ENCODE measurements around the gene SLC47A1. TPM values are rescaled to one million over a fixed set of nuclear protein-coding genes. Genes with fewer than 3 reads are reported as not detected.

SLC47A1 gene
- total RNA-seq, 4 donors from 2014 or later: 0.32 to 0.96 TPM; not detected in 2

DNA sequence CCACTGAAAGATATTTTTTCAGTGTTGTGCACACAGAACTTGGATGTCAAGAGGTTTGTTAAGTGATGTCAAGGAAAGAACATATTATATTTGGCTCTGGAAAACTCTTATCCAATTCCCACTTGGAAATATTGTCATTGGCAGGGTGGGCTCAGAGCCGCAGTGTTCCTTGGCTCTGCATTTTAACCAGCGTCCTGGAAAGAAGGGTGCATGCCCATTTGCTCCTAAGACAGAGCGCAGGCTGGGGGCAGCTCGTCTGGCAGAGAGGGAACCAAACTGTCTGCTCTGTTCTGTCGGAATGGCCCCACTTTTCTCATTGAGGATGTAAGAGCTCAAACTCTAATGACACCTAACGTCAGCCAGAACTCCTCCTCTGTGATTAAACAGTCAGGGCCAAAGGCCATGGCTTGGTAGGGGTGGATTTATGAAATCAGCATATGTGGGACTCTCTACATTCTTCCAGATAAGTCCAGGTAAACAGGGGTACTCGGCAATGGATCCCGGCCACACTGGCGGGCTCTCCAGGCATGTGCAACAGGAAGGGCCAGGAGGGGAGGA, 18.0 kb downstream of the SLC47A1 start:
- no peak for DNase-seq
- no peak overlapping the region for H3K27ac ChIP-seq
- TF ChIP-seq POLR2A (IDR thresholded peaks at IDR 0.05) (no peak), POLR2AphosphoS5 (IDR thresholded peaks at IDR 0.05) (no peak), EP300 (IDR thresholded peaks at IDR 0.05; ENCODE audit: low read depth) (no peak)
- TF ChIP-seq, protein P1, sequence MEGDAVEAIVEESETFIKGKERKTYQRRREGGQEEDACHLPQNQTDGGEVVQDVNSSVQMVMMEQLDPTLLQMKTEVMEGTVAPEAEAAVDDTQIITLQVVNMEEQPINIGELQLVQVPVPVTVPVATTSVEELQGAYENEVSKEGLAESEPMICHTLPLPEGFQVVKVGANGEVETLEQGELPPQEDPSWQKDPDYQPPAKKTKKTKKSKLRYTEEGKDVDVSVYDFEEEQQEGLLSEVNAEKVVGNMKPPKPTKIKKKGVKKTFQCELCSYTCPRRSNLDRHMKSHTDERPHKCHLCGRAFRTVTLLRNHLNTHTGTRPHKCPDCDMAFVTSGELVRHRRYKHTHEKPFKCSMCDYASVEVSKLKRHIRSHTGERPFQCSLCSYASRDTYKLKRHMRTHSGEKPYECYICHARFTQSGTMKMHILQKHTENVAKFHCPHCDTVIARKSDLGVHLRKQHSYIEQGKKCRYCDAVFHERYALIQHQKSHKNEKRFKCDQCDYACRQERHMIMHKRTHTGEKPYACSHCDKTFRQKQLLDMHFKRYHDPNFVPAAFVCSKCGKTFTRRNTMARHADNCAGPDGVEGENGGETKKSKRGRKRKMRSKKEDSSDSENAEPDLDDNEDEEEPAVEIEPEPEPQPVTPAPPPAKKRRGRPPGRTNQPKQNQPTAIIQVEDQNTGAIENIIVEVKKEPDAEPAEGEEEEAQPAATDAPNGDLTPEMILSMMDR (IDR thresholded peaks at IDR 0.05): no peak
- intact Hi-C loops (cut with DNase I; ENCODE audit: low total_unique reads) (no loop called here), in situ Hi-C loops (cut with MboI; ENCODE audit: low pct_ligation_motif_present in 1 of 4, low pct_unique_long_range_greater_than_20kb in 1 of 4, low sequenced_read_pairs in 3 of 4) (no loop called here)
- H3K4me1 ChIP-seq: peaks cover 0 to 16% (median 0%) of the 10 kb centered on the region in 4 donors
- no peak overlapping the region for H3K4me3 ChIP-seq
- no peaks in the 10 kb centered on the region for H3K9me3 ChIP-seq
- no peaks in the 10 kb centered on the region for H3K36me3 ChIP-seq
- H3K27me3 ChIP-seq: no peaks in the 10 kb centered on the region
- 67% methylated on average over 9 of the region's 9 CpGs; no CpG with 5 or more reads in 1 of the 2 donors for WGBS, 2 donors (ENCODE audit: low coverage in 1 of 2)

DNA sequence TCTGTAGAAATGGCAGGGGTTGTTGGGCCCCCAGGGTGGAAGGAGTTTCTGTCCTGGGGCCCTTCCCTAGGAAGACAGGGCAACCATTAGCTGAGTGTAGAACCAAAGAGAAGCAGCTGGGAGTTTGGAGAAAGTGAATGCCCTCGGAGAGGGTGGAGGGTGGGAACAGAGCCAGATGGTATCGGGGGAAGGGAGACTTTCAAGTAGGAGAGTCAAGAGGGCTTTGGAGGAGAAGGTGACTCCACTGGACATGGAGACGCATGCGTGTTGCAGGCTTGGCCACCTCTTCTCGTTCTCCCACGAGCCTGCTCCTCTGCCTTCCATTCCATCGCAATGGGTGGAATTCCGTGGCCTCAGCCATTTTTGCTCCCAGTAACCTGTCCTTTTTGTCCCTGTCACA, 19.4 kb downstream of the SLC47A1 start:
- intact Hi-C loops (cut with DNase I; ENCODE audit: low total_unique reads): no loop called here
- peaks cover 0 to 1% of the 10 kb centered on the region in 2 donors for H3K9me3 ChIP-seq
- in situ Hi-C loops (cut with MboI; ENCODE audit: low pct_ligation_motif_present in 1 of 4, low pct_unique_long_range_greater_than_20kb in 1 of 4, low sequenced_read_pairs in 3 of 4): no loop called here
- no peak overlapping the region for H3K4me3 ChIP-seq
- TF ChIP-seq EP300 (IDR thresholded peaks at IDR 0.05; ENCODE audit: low read depth) (no peak), POLR2A (IDR thresholded peaks at IDR 0.05) (no peak), POLR2AphosphoS5 (IDR thresholded peaks at IDR 0.05) (no peak)
- TF ChIP-seq, protein P1 (IDR thresholded peaks at IDR 0.05): no peak
- 89 to 96% methylated on average over 5 to 8 of the region's 8 CpGs for WGBS, 2 donors (ENCODE audit: low coverage in 1 of 2)
- no peaks in the 10 kb centered on the region for H3K36me3 ChIP-seq
- peaks cover 0 to 12% (median 0%) of the 10 kb centered on the region in 4 donors for H3K4me1 ChIP-seq
- DNase-seq: no peak
- H3K27me3 ChIP-seq: no peaks in the 10 kb centered on the region
- H3K27ac ChIP-seq: no peak overlapping the region

DNA sequence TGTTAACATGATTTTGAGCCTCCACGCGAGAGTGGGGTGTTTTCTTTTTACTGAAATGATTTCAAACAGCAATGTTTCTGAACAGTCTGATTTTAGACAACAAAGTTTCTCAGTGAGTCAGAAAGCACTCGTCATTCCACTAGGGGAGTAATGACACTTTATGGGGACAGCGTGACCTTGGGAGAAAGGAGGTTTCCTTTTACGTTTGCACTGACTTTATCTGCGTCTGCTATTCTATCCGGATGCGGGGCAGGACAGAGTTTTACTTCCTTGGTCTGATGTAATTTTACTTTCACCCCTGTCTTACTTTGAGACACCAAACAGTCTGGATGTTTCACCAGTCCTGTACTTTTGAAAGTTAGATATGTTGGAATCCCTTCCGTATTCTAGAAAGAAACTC, 20.7 kb downstream of the SLC47A1 start:
- Histone ChIP-seq H3K4me1 (peaks cover 0 to 12% (median 0%) of the 10 kb centered on the region in 4 donors), H3K9me3 (peaks cover 0 to 4% of the 10 kb centered on the region in 2 donors), H3K27me3 (no peaks in the 10 kb centered on the region), H3K36me3 (no peaks in the 10 kb centered on the region), H3K27ac (no peak overlapping the region), H3K4me3 (no peak overlapping the region)
- intact Hi-C loops (cut with DNase I; ENCODE audit: low total_unique reads): no loop called here
- TF ChIP-seq EP300 (IDR thresholded peaks at IDR 0.05; ENCODE audit: low read depth): no peak
- no peak for TF ChIP-seq POLR2AphosphoS5 (IDR thresholded peaks at IDR 0.05)
- TF ChIP-seq, protein P1 (IDR thresholded peaks at IDR 0.05): no peak
- TF ChIP-seq POLR2A (IDR thresholded peaks at IDR 0.05): no peak
- DNase-seq: no peak
- 61 to 69% methylated on average over 7 to 9 of the region's 9 CpGs for WGBS, 2 donors (ENCODE audit: low coverage in 1 of 2)
- in situ Hi-C loops (cut with MboI; ENCODE audit: low pct_ligation_motif_present in 1 of 4, low pct_unique_long_range_greater_than_20kb in 1 of 4, low sequenced_read_pairs in 3 of 4): no loop called here

DNA sequence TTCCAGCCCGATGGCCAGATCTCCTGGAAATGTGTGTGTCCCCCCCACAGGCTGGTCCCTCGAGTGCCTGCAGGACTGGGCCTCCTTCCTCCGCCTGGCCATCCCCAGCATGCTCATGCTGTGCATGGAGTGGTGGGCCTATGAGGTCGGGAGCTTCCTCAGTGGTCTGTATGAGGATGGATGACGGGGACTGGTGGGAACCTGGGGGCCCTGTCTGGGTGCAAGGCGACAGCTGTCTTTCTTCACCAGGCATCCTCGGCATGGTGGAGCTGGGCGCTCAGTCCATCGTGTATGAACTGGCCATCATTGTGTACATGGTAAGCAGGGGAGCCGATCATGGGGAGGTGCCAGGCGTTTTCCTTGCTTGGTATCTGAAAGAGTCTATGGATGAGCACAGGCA, 22.1 kb downstream of the SLC47A1 start:
- in situ Hi-C loops (cut with MboI; ENCODE audit: low pct_ligation_motif_present in 1 of 4, low pct_unique_long_range_greater_than_20kb in 1 of 4, low sequenced_read_pairs in 3 of 4) (no loop called here), intact Hi-C loops (cut with DNase I; ENCODE audit: low total_unique reads) (no loop called here)
- H3K27ac ChIP-seq: no peak overlapping the region
- H3K9me3 ChIP-seq: peaks cover 0 to 4% of the 10 kb centered on the region in 2 donors
- H3K4me1 ChIP-seq: peaks cover 0 to 6% (median 0%) of the 10 kb centered on the region in 4 donors
- 86 to 93% methylated on average over 1 to 11 of the region's 11 CpGs for WGBS, 2 donors (ENCODE audit: low coverage in 1 of 2)
- TF ChIP-seq, protein P1 (IDR thresholded peaks at IDR 0.05): no peak
- no peak for TF ChIP-seq POLR2A (IDR thresholded peaks at IDR 0.05)
- no peak for TF ChIP-seq POLR2AphosphoS5 (IDR thresholded peaks at IDR 0.05)
- TF ChIP-seq EP300 (IDR thresholded peaks at IDR 0.05; ENCODE audit: low read depth): no peak
- DNase-seq: no peak
- H3K4me3 ChIP-seq: no peak overlapping the region
- H3K27me3 ChIP-seq: no peaks in the 10 kb centered on the region
- H3K36me3 ChIP-seq: no peaks in the 10 kb centered on the region
